GM18505 (cell line): ENCODE data around the gene B3GAT3.
"Not testable (repeated sequence)": the region's sequence is repeated elsewhere in the genome, so short reads cannot be mapped to it uniquely, and the experiment has no call there.

Experiments used
- ATAC-seq: cut with Tn5 transposase; IDR thresholded peaks from one replicate; pipeline ENCODE4 v1.9.1; 2021; ENCODE audit not compliant: unreplicated experiment
- POLR2A ChIP-seq: IDR thresholded peaks from 4 replicates; pipeline ENCODE4 v1.6.1; 2011; ENCODE audit warnings: borderline replicate concordance; ENCODE audit not compliant: insufficient read depth, insufficient read length; ENCODE audit errors: extremely low read depth

Gene B3GAT3

DNA sequence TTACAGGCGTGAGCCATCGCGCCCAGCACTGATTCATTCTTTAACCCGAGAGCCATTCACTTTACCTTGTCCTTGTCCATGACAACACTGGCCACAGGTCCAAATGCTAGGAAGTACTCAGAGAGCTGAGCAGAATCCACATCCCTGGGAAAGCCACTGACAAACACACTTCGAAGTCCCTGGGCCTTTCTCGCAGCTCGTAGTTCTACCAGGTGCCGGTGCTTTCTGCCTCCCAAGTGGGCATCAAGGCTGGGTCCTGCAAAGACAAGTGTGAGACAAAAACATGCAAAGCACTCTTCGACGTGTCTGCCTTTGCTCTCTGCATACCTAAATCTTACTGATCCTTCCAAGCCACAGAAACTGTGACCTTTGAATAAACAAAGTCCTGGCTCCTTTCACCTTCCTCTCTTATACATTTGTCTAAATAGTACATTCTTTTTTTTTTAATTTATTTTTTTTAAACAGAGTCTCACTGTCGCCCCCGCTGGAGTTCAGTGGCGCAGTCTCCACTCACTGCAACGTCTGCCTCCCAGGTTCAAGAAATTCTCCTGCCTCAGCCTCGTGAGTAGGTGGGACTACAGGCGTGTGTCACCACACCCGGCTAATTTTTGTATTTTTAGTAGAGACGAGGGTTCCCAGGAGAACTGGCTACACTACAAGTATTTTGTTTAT is 32.7 kb downstream of the B3GAT3 start:
- TF ChIP-seq POLR2A, result no peak
- no peak for ATAC-seq

DNA sequence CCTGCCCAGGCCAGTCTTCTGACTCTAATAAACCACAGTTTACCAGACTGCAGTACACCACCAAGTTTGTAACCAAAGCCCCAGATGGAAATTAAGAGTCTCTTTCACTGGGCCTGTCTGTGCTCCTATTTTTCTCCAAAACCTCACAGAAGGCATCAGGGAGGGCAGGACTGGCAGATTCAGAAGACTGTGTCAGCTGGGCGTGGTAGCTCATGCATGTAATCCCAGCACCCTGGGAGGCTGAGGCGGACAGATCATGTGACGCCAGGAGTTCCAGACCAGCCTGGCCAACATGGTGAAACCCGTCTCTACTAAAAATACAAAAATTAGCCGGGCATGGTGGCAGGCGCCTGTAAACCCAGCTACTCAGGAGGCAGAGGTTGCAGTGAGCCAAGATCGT is 36.4 kb downstream of the B3GAT3 start:
- ATAC-seq, result not testable (repeated sequence)

DNA sequence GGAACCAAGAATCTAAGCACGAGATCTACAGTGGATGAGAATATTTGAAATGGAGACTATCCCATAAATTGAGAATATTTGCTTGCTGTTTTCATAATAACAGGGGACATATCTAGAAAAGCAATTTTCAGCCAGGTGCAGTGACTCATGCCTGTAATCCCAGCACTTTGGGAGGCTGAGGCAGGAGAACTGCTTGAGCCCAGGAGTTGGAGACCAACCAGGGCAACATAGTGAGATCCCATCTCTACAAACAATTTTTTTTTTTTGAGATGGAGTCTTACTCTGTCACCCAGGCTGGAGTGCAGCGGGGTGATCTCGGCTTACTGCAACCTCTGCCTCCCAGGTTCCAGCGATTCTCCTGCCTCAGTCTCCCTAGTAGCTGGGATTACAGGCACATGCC is 40.1 kb downstream of the B3GAT3 start:
- ATAC-seq, result not testable (repeated sequence)

DNA sequence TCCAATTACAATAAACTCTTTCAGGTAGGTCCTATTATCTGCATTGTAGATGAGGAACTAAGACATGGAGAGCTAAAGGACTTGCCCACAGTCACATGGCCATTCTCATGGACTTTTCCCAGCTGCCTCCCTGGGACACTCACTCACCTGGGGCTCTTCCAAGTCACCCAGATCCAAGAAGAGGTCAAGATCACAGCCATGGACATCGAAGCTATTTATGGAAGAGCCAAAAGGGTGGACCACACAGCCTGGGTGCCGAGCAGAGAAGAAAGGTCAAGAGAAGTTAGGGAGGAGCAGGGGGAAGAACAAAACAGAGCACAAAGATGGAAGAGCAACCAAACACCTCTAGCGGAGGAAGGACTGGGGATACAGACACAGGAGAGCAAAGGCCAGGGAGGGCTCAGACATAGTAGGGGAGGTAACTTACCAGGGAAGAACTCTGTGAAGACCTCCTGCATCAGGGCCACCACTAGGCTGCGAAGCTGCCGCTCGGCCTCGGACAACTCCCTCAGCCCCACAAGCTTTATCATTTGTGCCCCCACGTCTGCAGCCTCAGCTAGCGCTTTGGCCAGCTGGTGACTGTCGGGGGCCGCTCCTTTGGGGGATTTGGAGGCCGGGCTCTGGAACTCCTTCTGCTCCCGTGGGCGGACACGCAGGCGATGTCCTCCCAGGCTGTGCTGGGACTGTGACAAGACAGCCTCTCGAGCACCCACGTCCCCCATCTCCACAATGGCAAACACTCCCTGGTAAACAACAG is 40.6 kb downstream of the B3GAT3 start:
- ATAC-seq, result no peak
- TF ChIP-seq POLR2A, result no peak

DNA sequence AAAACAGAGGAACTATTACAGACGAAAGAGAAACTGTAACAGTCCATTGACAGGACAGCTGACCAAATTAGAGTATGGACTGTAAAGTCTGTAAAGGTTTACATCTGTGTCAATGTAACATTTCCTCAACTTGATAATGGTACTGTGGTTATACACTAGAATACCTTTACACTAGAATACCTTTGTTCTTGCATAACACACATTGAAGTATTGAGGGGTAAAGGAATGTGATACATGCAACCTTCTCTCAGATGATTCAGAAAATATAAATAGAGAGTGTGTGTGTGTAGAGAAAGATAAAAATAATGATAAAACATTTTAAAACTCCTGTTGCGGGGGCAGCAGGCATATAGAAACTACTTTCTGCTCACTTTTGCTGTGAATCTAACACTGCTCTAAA is 42.5 kb downstream of the B3GAT3 start:
- TF ChIP-seq POLR2A, result no peak
- ATAC-seq, result no peak

DNA sequence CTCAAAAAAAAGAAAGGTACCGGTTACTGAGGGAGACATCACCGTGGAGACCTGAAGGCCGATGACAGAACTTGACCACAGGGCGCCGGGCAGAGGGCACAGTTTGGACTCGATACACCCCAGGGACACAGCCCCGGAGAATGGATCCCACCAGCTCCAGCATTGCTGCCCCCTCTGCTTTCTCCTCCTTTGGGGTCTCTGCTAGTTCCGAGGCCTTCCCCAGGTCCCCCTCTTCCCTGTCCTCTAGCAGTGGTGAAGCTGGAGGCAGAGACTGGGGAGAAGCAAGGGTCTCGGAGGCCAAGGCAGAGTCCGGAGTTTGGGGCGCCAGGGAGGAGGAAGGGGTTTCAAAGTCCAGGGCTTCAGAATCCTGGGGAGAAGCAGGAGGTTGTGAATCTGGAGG is 43.2 kb downstream of the B3GAT3 start:
- ATAC-seq, result no peak

DNA sequence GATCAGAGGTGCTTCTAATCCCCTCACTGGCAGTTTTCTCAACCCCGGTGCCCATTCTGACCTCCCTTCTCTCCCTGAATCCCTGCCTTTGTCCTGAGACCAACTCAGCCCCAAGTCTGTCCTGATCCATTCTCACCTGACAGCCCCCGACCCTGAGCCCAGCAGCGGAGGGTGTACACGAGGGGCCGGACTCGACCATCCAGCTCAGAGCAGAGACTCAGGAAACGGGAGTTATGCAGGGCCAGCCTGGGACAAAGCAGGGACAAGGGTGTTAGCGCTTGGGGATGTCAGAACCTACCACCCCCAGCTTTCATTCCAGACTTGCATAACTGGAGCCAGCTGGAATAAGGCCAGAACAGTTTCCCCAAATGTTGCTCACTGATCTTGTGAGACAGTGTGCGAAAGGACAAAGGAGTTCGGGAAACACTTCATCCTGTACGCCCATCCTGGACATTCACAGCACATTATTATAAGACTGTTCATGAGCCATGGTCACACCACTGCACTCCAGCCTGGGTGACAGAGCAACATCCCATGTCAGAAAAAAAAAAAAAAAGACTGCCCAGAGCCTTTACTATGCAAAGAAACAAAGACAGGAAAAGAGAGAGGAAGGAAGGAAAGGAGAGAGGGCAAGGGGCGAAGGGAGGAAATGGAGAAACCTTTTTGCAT is 44.6 kb downstream of the B3GAT3 start:
- TF ChIP-seq POLR2A, result no peak

More for the DNA sequence above, 43.2 kb downstream of the B3GAT3 start:
- no peak for TF ChIP-seq POLR2A

DNA sequence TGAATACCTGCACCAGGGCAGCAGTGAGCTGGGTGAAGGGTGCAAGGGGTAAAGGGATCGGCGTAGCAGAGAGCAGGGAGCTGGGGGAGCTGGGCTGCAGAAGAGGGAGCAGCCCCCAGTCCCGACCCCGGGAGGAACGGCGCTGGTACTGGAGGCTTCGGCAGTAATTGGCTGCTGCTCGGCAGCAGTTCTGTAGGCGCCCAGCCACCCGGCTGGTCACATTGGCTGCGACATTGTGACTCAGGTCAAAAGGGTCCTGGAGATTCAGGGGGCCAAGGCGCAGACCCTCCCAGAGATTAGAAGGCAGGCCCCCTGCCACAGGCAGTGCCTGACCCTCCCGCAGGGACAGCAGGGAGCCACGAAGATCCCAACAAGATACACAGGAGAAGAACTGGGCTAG is 45.9 kb downstream of the B3GAT3 start:
- no peak for ATAC-seq
- no peak for TF ChIP-seq POLR2A

More for the DNA sequence above, 44.6 kb downstream of the B3GAT3 start:
- no peak for ATAC-seq

DNA sequence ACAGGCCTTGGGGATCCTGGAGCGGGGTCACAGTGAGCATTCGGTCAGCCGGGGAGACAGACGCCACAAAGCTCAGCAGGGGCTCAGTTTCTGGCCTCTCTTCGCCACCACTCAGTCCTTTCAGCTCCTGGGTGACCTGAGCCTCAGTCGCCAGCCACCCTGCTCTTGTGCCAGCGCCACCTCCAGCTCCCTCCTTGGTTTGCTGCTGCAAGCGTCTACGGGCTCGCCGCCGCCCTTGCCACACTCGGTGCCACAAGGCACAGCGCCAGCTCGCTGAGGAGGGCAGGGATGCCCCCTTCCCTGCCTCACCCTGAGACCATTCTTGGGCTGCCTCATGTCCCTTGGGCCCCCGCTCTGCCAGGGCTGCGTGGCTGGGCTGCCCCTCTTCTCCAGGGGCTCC is 46.6 kb downstream of the B3GAT3 start:
- TF ChIP-seq POLR2A, result no peak
- ATAC-seq, result no peak

DNA sequence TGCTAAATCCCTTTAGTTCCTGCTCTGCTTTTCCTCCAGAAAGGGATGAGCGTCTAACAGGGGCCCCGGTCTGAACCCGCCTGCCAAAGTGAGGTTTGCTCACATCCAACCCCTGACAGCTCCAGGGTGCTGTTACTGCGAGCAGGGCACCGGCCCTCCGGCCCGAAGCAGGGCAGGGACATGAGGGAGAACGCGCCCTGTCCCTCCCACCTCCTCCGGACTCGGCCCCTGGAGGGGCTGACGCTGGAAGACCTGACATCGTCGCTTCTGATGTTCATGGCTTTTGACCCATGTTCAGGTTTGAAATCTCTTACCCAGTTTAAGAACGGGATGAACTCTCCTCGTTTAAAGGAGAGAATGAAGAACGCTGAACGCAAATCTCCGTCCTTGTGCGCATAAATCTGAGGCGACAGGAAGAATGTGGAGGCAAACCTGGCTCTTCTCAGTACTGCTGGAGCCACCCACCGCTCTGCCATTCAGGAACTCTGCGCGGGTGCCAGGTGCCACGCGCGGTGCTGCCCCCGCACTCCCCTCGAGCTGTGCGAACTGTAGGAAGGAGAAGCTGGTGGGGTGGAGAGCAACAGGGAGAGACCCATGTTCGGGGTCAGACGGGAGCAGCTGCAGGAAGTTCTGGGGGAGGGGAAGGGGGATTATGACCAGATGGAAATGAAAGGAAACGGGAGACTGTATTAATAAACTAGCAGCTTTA is 47.3 kb downstream of the B3GAT3 start:
- ATAC-seq, result no peak
- no peak for TF ChIP-seq POLR2A

DNA sequence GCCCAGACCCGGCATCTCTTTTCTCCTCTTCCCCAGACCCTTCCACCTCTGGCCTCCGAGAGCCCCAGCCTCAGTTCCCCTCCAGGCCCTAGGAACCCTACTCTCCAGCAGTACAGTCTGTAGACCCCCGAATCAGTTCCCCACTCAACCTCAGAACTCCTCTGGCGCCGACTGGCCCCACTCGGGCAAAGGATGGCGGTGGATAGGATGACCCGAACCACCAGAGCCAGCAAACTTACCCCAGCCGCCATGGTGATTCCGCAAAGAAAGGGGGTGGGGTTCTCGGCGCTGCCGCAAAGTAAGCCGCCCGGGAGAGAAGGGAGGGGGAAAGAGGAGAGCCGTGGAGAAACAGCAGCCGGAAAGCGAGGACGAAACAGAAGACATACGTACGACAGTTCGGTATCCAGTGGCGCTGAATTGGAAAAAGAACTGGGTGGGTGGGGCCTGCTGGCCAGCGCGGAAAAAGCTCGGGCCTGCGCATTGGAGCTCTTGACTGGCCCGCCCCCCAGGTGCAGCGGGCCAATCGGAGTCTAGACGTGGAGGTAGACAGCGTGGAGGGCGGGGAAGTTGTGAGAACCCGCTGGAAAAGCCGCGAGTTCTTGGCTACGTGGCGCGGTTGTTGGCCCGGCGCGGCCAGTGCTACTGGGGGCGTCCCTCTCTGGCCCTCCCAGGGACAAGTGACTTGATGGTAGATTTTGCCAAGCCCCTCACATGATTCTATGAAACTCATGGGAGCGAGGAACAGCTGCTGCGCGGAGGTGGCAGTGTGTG is 48.0 kb downstream of the B3GAT3 start, which contains the start of gene EEF1G:
Gene EEF1G (minus strand): TSS at position 300 of the 771 bp plus-strand sequence. CDS start 49 bp downstream, at position 251.
- peak; percentile 88 for TF ChIP-seq POLR2A

DNA sequence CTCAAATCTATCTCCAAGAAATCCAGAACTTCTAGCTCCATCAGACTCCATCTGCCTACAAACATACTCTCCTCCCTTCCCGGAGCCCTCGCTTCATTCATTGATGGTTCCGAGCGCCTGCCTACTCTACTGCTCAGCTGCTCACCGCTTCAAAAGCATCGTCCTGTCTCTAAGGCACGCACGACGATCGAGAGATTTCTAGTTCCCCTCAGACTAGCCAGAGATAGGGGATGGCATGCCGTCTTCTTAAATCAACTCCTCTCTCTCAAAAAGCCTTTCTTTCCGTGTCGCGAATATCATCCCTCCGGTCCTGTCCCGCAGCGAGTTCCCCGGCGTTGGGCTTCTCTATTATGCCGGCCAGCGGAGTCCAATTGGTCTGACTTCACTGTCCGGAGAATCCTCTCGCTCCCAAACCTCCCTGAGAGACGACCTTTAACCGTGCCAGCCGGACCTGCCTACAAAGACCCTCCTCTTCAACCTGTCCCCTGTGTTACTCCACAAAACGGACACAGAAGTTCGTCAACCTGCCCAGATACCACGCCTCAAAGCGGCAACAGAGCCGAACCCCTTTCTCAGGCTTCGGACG is 48.7 kb downstream of the B3GAT3 start:
- ATAC-seq, result no peak
- TF ChIP-seq POLR2A, result no peak

More for the DNA sequence above, 48.0 kb downstream of the B3GAT3 start, which contains the start of gene EEF1G:
- ATAC-seq, result peak; percentile 89
